CD14-positive monocyte (primary cell): ENCODE data around the gene SBK2. TPM values are rescaled to one million over a fixed set of nuclear protein-coding genes. Genes with fewer than 3 reads are reported as not detected.

Experiments used
- DNase-seq, 3 donors: peaks; one replicate each; pipeline ENCODE4 v3.0.0-alpha.2; 2011 to 2022
- H2AFZ ChIP-seq: 2 replicates; pipeline ENCODE4 v1.6.0; 2012; ENCODE audit warnings: mild to moderate bottlenecking, low read depth, low read length, inconsistent platforms; ENCODE audit not compliant: insufficient read depth, poor library complexity, severe bottlenecking
- H3K27ac ChIP-seq, 2 donors: 1 replicate in 1 of 2; 2 replicates in 1 of 2; pipeline ENCODE4 v1.5.1; 2012 to 2013; ENCODE audit warnings: low read length in 2 of 2, control low read depth in 1 of 2, inconsistent platforms in 1 of 2, low read depth in 1 of 2, mild to moderate bottlenecking in 1 of 2
- H3K27me3 ChIP-seq, 2 donors: one replicate each; pipeline versions ENCODE4 v1.6.0 to v1.6.1; 2011 to 2013; ENCODE audit warnings: low read length in 2 of 2; ENCODE audit not compliant: control insufficient read depth in 2 of 2, insufficient read depth in 2 of 2
- H3K36me3 ChIP-seq, 2 donors: replicated peaks in 1 of 2; 1 replicate in 1 of 2; 2 replicates in 1 of 2; pipeline versions ENCODE4 v1.5.1 to v1.6.1; 2012 to 2013; ENCODE audit warnings: low read length in 2 of 2, control low read depth in 1 of 2, inconsistent platforms in 1 of 2, mild to moderate bottlenecking in 1 of 2; ENCODE audit not compliant: insufficient read depth in 2 of 2, control insufficient read depth in 1 of 2
- H3K4me1 ChIP-seq, 2 donors: 1 replicate in 1 of 2; 2 replicates in 1 of 2; pipeline versions ENCODE4 v1.5.1 to v1.6.1; 2012 to 2013; ENCODE audit warnings: low read length in 2 of 2, control low read depth in 1 of 2, inconsistent platforms in 1 of 2, mild to moderate bottlenecking in 1 of 2, moderate library complexity in 1 of 2; ENCODE audit not compliant: insufficient read depth in 2 of 2, control insufficient read depth in 1 of 2
- H3K4me2 ChIP-seq: replicated peaks from 2 replicates; pipeline ENCODE3; 2012; ENCODE audit warnings: low read length, moderate library complexity, mild to moderate bottlenecking; ENCODE audit not compliant: poor library complexity, severe bottlenecking; ENCODE audit errors: extremely low read depth
- H3K4me3 ChIP-seq, 3 experiments: fragments of 200-600 bp in 1 of 3; sonication (generic) in 1 of 3; replicated peaks in 1 of 3; 1 replicate in 2 of 3; 2 replicates in 1 of 3; pipeline ENCODE4 v1.5.1; 2011 to 2013; ENCODE audit warnings: low read length in 3 of 3, mild to moderate bottlenecking in 3 of 3, control low read depth in 2 of 3, low read depth in 2 of 3, inconsistent platforms in 1 of 3, moderate library complexity in 1 of 3
- H3K79me2 ChIP-seq: 2 replicates; pipeline ENCODE4 v1.6.0; 2012; ENCODE audit warnings: mild to moderate bottlenecking, control low read depth, inconsistent platforms, low read length, moderate library complexity; ENCODE audit not compliant: insufficient read depth
- H3K9ac ChIP-seq: 2 replicates; pipeline ENCODE4 v1.6.0; 2017; ENCODE audit warnings: low read length, mild to moderate bottlenecking; ENCODE audit not compliant: insufficient read depth, poor library complexity, severe bottlenecking
- H3K9me3 ChIP-seq, 2 donors: replicated peaks in 1 of 2; 1 replicate in 1 of 2; 2 replicates in 1 of 2; pipeline versions ENCODE4 v1.5.1 to v1.6.1; 2012 to 2013; ENCODE audit warnings: low read length in 2 of 2, control low read depth in 1 of 2; ENCODE audit not compliant: control insufficient read depth in 1 of 2, insufficient read depth in 1 of 2
- H4K20me1 ChIP-seq: 2 replicates; pipeline ENCODE4 v1.6.0; 2012; ENCODE audit warnings: mild to moderate bottlenecking, low read length, control low read depth, moderate library complexity; ENCODE audit not compliant: insufficient read depth
- H3K27ac Mint-ChIP-seq, 7 donors: one replicate each; pipeline ENCODE4 v1.8.0; 2020; ENCODE audit warnings: mild to moderate bottlenecking in 7 of 7, mixed read lengths in 7 of 7, moderate library complexity in 6 of 7, inconsistent platforms in 2 of 7
- H3K27me3 Mint-ChIP-seq, 3 donors: one replicate each; pipeline ENCODE4 v1.8.0; 2021 to 2022; ENCODE audit warnings: low read depth in 3 of 3, mild to moderate bottlenecking in 3 of 3, mixed read lengths in 3 of 3, moderate library complexity in 3 of 3, inconsistent platforms in 1 of 3
- H3K36me3 Mint-ChIP-seq, 2 donors: one replicate each; pipeline ENCODE4 v1.8.0; 2020; ENCODE audit warnings: mixed read lengths in 2 of 2, inconsistent platforms in 1 of 2, mild to moderate bottlenecking in 1 of 2
- H3K4me1 Mint-ChIP-seq: one replicate; pipeline ENCODE4 v1.8.0; 2020; ENCODE audit warnings: mild to moderate bottlenecking, mixed read lengths
- H3K4me3 Mint-ChIP-seq, 2 donors: one replicate each; pipeline ENCODE4 v1.8.0; 2020; ENCODE audit warnings: mild to moderate bottlenecking in 2 of 2, mixed read lengths in 2 of 2, moderate library complexity in 1 of 2
- H3K9me3 Mint-ChIP-seq, 7 donors: one replicate each; pipeline ENCODE4 v1.8.0; 2020 to 2022; ENCODE audit warnings: mixed read lengths in 7 of 7, mild to moderate bottlenecking in 6 of 7, moderate library complexity in 6 of 7, inconsistent platforms in 2 of 7
- CTCF ChIP-seq: fragments of 200-600 bp; IDR thresholded peaks from one replicate; pipeline ENCODE4 v1.8.0; 2022; ENCODE audit warnings: antibody characterized with exemption, mild to moderate bottlenecking
- WGBS: methylation state at CpG from one replicate; pipeline ENCODE4 v1.1.5; 2013; ENCODE audit warnings: missing lambda C conversion rate; ENCODE audit not compliant: insufficient coverage; 5-methylcytosine and 5-hydroxymethylcytosine counted together
- intact Hi-C, 2 donors: fragments of 100-400 bp; cut with micrococcal nuclease; formaldehyde crosslinking; loops; one replicate each; pipeline versions ENCODE4 v1.15.0 to v1.15.1; 2023
- polyA plus RNA-seq, 3 donors: library from polyadenylated mRNA; depleted of rRNA in 1 of 3; unstranded in 2 of 3; stranded (reverse) in 1 of 3; fragments of 300-500 nt in 2 of 3; fragments of >200 nt in 1 of 3; fragmentation: Illumina TruSeq in 2 of 3; gene quantifications; 1 replicate in 2 of 3; 2 replicates in 1 of 3; pipeline ENCODE4 v1.2.3, GENCODE V29; 2012 to 2021

Gene SBK2
- polyA plus RNA-seq, 3 donors: not detected

DNA sequence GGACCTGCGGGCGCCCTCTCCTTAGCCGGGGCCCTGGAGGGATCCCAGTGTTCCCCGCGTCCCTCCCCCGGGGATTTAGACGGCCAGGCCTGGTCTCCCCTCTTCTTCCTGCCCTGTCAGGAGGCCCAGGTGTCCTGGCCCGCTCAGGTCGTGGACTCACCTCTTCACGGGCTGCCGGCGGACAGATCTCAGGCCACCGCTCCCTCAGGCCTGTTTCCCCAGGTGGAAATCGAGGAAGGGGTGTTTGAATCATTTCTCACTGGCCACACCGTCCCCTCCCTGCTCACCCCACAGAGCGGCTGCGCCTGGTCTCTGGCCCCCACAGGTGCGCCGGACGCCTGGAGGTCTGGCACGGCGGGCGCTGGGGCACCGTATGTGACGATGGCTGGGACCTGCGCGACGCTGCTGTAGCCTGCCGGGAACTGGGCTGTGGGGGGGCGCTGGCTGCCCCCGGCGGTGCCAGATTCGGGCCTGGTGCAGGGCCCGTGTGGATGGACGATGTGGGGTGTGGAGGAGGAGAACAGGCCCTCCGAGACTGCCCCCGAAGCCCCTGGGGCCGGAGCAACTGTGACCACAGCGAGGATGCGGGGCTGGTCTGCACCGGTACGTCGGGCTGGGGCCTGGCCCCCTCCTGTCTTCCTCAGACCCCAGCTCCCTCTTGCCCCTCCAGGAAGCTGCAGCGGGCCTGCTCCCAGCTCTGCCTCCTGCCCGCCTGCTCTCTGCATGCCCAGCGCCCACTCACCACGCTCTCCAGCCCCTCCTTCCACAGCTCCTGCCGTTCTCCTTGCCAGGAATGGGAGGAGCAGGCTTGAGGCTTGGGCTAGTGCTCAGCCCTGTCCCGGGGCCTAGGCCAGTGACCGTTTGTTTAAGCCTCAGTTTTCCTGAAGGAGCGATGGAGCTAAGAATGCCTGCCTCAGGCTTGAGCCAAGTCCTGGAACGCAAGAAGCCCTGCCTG is 46.2 kb downstream of the SBK2 start:
- Mint-ChIP-seq H3K27ac (peak overlapping the region in 1 of 7 donors; percentile 35), H3K4me1 (peaks cover 8% of the 10 kb centered on the region), H3K36me3 (no peaks in the 10 kb centered on the region), H3K9me3 (peaks cover 0 to 3% (median 0%) of the 10 kb centered on the region in 7 donors), H3K27me3 (peaks cover 16 to 44% (median 26%) of the 10 kb centered on the region in 3 donors), H3K4me3 (no peak overlapping the region)
- WGBS: 75% methylated on average over 28 of the region's 52 CpGs
- intact Hi-C loops: no loop called here
- TF ChIP-seq CTCF: no peak
- H3K27ac ChIP-seq: no peak overlapping the region
- no peak overlapping the region for H2AFZ ChIP-seq
- no peaks in the 10 kb centered on the region for H3K79me2 ChIP-seq
- no peaks in the 10 kb centered on the region for H4K20me1 ChIP-seq
- H3K4me1 ChIP-seq: no peaks in the 10 kb centered on the region
- no peak overlapping the region for H3K9ac ChIP-seq
- no peaks in the 10 kb centered on the region for H3K36me3 ChIP-seq
- H3K4me2 ChIP-seq: no peak overlapping the region
- DNase-seq: no peak
- no peaks in the 10 kb centered on the region for H3K9me3 ChIP-seq
- no peak overlapping the region for H3K4me3 ChIP-seq
- peaks cover 0 to 9% of the 10 kb centered on the region in 2 donors for H3K27me3 ChIP-seq

DNA sequence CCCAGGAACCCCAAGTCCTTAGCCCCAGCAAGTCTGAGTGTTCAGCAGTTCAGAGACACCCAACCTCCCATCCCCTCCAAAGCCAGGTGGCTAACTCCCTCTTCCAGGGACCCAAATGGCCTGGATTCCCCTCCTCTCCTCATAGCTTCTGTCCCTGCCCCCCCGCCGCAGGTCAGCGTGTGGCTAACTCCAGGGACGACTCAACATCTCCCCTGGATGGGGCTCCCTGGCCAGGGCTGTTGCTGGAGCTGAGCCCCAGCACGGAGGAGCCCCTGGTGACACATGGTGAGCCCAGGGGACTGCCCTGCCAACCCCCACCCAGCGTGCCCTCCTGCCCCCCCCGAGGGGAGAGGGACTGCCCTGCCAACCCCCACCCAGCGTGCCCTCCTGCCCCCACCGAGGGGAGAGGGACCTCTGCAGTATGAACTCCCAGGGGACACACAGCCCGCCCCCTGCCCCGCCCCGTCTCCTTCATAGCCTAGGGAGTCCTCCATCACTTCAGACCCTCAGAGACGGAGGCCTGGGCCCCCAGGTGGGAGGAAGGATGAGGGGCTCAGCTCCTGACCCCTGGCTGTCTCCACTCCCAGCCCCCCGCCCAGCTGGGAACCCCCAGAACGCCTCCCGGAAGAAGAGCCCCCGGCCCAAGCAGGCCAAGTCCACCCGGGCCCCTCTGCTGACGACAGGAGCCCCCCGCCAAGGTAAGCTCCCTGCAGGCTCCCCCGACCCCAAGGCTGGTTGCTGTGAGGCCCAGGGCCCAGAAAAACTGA is 47.0 kb downstream of the SBK2 start:
- H3K27me3 ChIP-seq: peaks cover 0 to 9% of the 10 kb centered on the region in 2 donors
- Mint-ChIP-seq H3K4me3 (no peak overlapping the region), H3K4me1 (peaks cover 10% of the 10 kb centered on the region), H3K9me3 (peaks cover 0 to 3% (median 0%) of the 10 kb centered on the region in 7 donors), H3K27me3 (peaks cover 20 to 51% (median 26%) of the 10 kb centered on the region in 3 donors), H3K27ac (peak overlapping the region in 1 of 7 donors; percentile 25), H3K36me3 (no peaks in the 10 kb centered on the region)
- H3K79me2 ChIP-seq: no peaks in the 10 kb centered on the region
- no peak for DNase-seq
- H3K4me3 ChIP-seq: no peak overlapping the region
- intact Hi-C loops: no loop called here
- no peaks in the 10 kb centered on the region for H3K9me3 ChIP-seq
- no peak overlapping the region for H3K9ac ChIP-seq
- no peak overlapping the region for H3K4me2 ChIP-seq
- no peak overlapping the region for H3K27ac ChIP-seq
- no peaks in the 10 kb centered on the region for H3K36me3 ChIP-seq
- H3K4me1 ChIP-seq: peaks cover 2 to 5% of the 10 kb centered on the region in 2 donors
- no peak for TF ChIP-seq CTCF
- WGBS: 76% methylated on average over 8 of the region's 21 CpGs
- H4K20me1 ChIP-seq: no peaks in the 10 kb centered on the region
- no peak overlapping the region for H2AFZ ChIP-seq
